HEK293 (cell line): ENCODE measurements around the gene EVC.

Source experiments
- CTCF ChIA-PET: fragments of 350-600 bp; formaldehyde crosslinking; extraction: SDS; loops from one replicate; lab custom pipeline; 2021; ENCODE audit warnings: antibody characterized with exemption; lab: Yijun Ruan, JAX
- POLR2A ChIA-PET: fragments of 300-600 bp; formaldehyde crosslinking; extraction: SDS; loops from one replicate; lab custom pipeline; 2020; ENCODE audit warnings: antibody characterized with exemption, inconsistent platforms; lab: Yijun Ruan, JAX
- H3K27ac ChIP-seq: fragments of 200-500 bp; sonication (Bioruptor generic); 2 replicates; pipeline ENCODE4 v1.5.1; 2014; ENCODE audit warnings: low read depth, low read length, control low read depth, inconsistent platforms; ENCODE audit errors: extremely low read depth
- H3K36me3 ChIP-seq, 2 experiments: fragments of 200-500 bp in 1 of 2; sonication (Bioruptor generic) in 1 of 2; 1 replicate in 1 of 2; 2 replicates in 1 of 2; pipeline ENCODE4 v1.5.1; 2014 to 2017; ENCODE audit warnings: inconsistent platforms in 2 of 2, low read length in 2 of 2; ENCODE audit not compliant: control insufficient read depth in 2 of 2, insufficient read depth in 1 of 2
- H3K4me1 ChIP-seq: fragments of 200-500 bp; sonication (Bioruptor generic); 2 replicates; pipeline ENCODE4 v1.5.1; 2014; ENCODE audit warnings: mild to moderate bottlenecking, low read length, inconsistent platforms; ENCODE audit not compliant: control insufficient read depth, insufficient read depth
- H3K4me3 ChIP-seq: 2 replicates; pipeline ENCODE4 v1.5.1; 2011; ENCODE audit warnings: low read depth, mild to moderate bottlenecking, control low read depth, low read length, moderate library complexity
- H3K9me3 ChIP-seq: fragments of 200-500 bp; sonication (Bioruptor generic); 2 replicates; pipeline ENCODE4 v1.5.1; 2014; ENCODE audit warnings: low read depth, low read length, inconsistent platforms; ENCODE audit not compliant: control insufficient read depth, insufficient read depth
- IKZF3 ChIP-seq: fragments of 450-650 bp; IDR thresholded peaks from 2 replicates; pipeline ENCODE4 v1.5.0; 2018; ENCODE audit warnings: missing biosample characterization, mild to moderate bottlenecking, missing genetic modification characterization, moderate library complexity
- KLF1 ChIP-seq: fragments of 450-650 bp; formaldehyde crosslinking; IDR thresholded peaks from 2 replicates; pipeline ENCODE4 v1.5.1; 2016; ENCODE audit warnings: missing biosample characterization, missing genetic modification characterization
- SP3 ChIP-seq: fragments of 450-650 bp; formaldehyde crosslinking; IDR thresholded peaks from 2 replicates; pipeline ENCODE4 v1.5.1; 2016; ENCODE audit warnings: missing biosample characterization, missing genetic modification characterization
- WT1 ChIP-seq: fragments of 450-650 bp; formaldehyde crosslinking; IDR thresholded peaks from 2 replicates; pipeline ENCODE4 v1.5.1; 2016; ENCODE audit warnings: missing biosample characterization, missing genetic modification characterization
- ZFHX2 ChIP-seq: fragments of 450-650 bp; formaldehyde crosslinking; conservative IDR thresholded peaks from 2 replicates; pipeline ENCODE4 v1.5.1; 2016; ENCODE audit warnings: missing biosample characterization, missing genetic modification characterization
- ZFP69B ChIP-seq: fragments of 450-650 bp; formaldehyde crosslinking; IDR thresholded peaks from 2 replicates; pipeline ENCODE4 v1.5.1; 2016; ENCODE audit warnings: missing biosample characterization, missing genetic modification characterization
- ZNF121 ChIP-seq: fragments of 450-650 bp; formaldehyde crosslinking; IDR thresholded peaks from 2 replicates; pipeline ENCODE4 v1.5.1; 2016; ENCODE audit warnings: missing biosample characterization, missing genetic modification characterization
- ZNF2 ChIP-seq: fragments of 450-650 bp; formaldehyde crosslinking; IDR thresholded peaks from 2 replicates; pipeline ENCODE4 v1.5.1; 2016; ENCODE audit warnings: missing biosample characterization, missing genetic modification characterization
- ZNF202 ChIP-seq: fragments of 450-650 bp; formaldehyde crosslinking; IDR thresholded peaks from 2 replicates; pipeline ENCODE4 v1.5.1; 2016; ENCODE audit warnings: missing biosample characterization, missing genetic modification characterization, borderline replicate concordance
- ZNF266 ChIP-seq: fragments of 450-650 bp; formaldehyde crosslinking; IDR thresholded peaks from 2 replicates; pipeline ENCODE4 v1.5.1; 2016; ENCODE audit warnings: missing biosample characterization, missing genetic modification characterization, low read depth
- ZNF324 ChIP-seq: fragments of 450-650 bp; formaldehyde crosslinking; IDR thresholded peaks from 2 replicates; pipeline ENCODE4 v1.5.1; 2016; ENCODE audit warnings: missing biosample characterization, missing genetic modification characterization
- ZNF366 ChIP-seq: fragments of 450-650 bp; formaldehyde crosslinking; conservative IDR thresholded peaks from 2 replicates; pipeline ENCODE4 v1.5.1; 2016; ENCODE audit warnings: missing biosample characterization, missing genetic modification characterization
- ZNF571 ChIP-seq: fragments of 450-650 bp; formaldehyde crosslinking; IDR thresholded peaks from 2 replicates; pipeline ENCODE4 v1.5.0; 2017; ENCODE audit warnings: missing biosample characterization, missing genetic modification characterization
- ZNF610 ChIP-seq: fragments of 450-650 bp; formaldehyde crosslinking; IDR thresholded peaks from 2 replicates; pipeline ENCODE4 v1.5.1; 2016; ENCODE audit warnings: missing biosample characterization, missing genetic modification characterization, borderline replicate concordance
- ZNF621 ChIP-seq: fragments of 450-650 bp; formaldehyde crosslinking; IDR thresholded peaks from 2 replicates; pipeline ENCODE4 v1.5.1; 2017; ENCODE audit warnings: missing biosample characterization, missing genetic modification characterization
- ZNF768 ChIP-seq: fragments of 450-650 bp; formaldehyde crosslinking; IDR thresholded peaks from 2 replicates; pipeline ENCODE4 v1.5.1; 2018; ENCODE audit warnings: missing biosample characterization, mild to moderate bottlenecking, missing genetic modification characterization
- ZNF776 ChIP-seq: fragments of 450-650 bp; formaldehyde crosslinking; IDR thresholded peaks from 2 replicates; pipeline ENCODE4 v1.5.0; 2017; ENCODE audit warnings: missing biosample characterization, missing genetic modification characterization, borderline replicate concordance
- ZNF785 ChIP-seq: fragments of 450-650 bp; formaldehyde crosslinking; IDR thresholded peaks from 2 replicates; pipeline ENCODE4 v1.5.1; 2016; ENCODE audit warnings: missing biosample characterization, missing genetic modification characterization
- ZSCAN30 ChIP-seq: fragments of 450-650 bp; IDR thresholded peaks from 2 replicates; pipeline ENCODE4 v1.5.1; 2018; ENCODE audit warnings: missing biosample characterization, mild to moderate bottlenecking, missing genetic modification characterization, moderate library complexity
- TF ChIP-seq, protein P1 (sequence below): fragments of 450-650 bp; formaldehyde crosslinking; IDR thresholded peaks from 2 replicates; pipeline ENCODE4 v1.5.1; 2016; ENCODE audit warnings: missing biosample characterization, missing genetic modification characterization, low read depth
- TF ChIP-seq, protein P2 (sequence below): fragments of 450-650 bp; IDR thresholded peaks from 2 replicates; pipeline ENCODE4 v1.5.1; 2018; ENCODE audit warnings: missing biosample characterization, missing genetic modification characterization
- TF ChIP-seq, protein P3 (sequence below): fragments of 450-650 bp; formaldehyde crosslinking; IDR thresholded peaks from 2 replicates; pipeline ENCODE4 v1.5.1; 2017; ENCODE audit warnings: missing biosample characterization, missing genetic modification characterization
- TF ChIP-seq, protein P4 (sequence below): fragments of 450-650 bp; formaldehyde crosslinking; IDR thresholded peaks from 2 replicates; pipeline ENCODE4 v1.5.1; 2016; ENCODE audit warnings: missing biosample characterization, missing genetic modification characterization
- TF ChIP-seq, protein P5 (sequence below): fragments of 450-650 bp; formaldehyde crosslinking; IDR thresholded peaks from 2 replicates; pipeline ENCODE4 v1.5.1; 2016; ENCODE audit warnings: missing biosample characterization, missing genetic modification characterization

The EVC gene

DNA sequence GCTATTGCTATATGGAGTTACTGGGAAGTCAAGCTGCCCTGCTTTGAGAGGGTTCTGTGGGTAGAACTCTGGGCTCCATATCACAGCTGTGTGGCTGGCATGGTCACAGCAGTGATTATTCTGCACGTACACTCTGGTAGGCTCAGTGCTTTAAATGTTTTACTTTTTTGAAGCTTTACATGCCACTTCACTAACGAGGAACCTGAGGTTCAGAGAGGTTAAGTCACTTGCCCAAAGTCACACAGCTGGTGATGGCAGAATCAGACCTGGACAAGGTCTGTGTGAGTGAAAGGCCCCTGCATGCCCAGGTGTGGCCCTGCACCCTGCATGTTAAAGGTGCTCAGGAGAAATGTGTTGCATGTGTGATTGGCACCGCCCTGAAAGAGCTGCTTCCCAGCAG, 24.5 kb downstream of the EVC start:
- H3K4me3 ChIP-seq, result no peak overlapping the region
- ChIA-PET CTCF (interaction anchor here (0.6 to 1.3 kb wide), 2 partner anchors 10 to 78 kb away, joined by 3 read pairs; no protein-coding TSS in a partner anchor), POLR2A (no interaction called here)
- H3K27ac ChIP-seq, result no peak overlapping the region
- no peaks in the 10 kb centered on the region for H3K9me3 ChIP-seq
- TF ChIP-seq ZNF768 (tag by site-specific recombination) (0 out of 2 replicates have a peak, but pooled peaks have one; percentile 54), SP3 (tag by site-specific recombination) (no peak)
- no peaks in the 10 kb centered on the region for H3K4me1 ChIP-seq
- H3K36me3 ChIP-seq, result peaks cover 0 to 58% of the 10 kb centered on the region in 2 experiments; a peak in 2 of 3 replicates

DNA sequence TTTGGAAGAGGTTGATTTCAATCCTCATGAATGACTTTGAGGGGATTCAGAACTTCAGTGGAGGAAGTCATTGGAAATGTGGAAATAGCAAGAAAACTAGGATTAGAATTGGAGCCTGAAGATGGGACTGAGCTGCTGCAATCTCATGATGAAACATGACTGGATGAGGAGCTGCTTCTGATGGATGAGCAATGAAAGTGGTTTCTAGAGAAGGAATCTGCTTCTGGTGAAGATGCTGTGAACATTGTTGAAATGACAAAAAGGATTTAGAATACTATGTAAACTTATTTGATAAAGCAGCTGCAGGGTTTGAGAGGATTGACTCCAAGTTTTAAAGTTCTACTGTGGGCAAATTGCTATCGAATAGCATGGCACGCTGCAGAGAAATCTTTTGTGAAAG, 27.1 kb downstream of the EVC start:
- POLR2A ChIA-PET, result no interaction called here

DNA sequence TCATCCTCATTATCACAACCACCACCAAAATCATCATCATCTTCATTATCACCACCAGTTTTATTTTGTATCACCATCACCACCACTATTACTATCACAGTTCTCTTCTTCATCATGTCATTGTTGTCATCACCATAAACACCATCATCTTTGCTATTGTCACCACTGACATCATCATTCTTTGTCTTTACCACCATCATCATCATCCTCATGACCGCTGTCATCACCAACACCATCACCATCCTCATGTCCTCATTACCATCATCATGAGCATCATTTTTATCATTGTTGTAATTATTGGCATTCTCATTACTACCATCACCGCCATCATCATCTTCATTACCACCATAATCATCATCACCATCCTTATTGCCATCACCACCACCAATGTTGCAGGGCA, 31.4 kb downstream of the EVC start:
- CTCF ChIA-PET, result interaction anchor here (0.6 kb wide), 1 partner anchor 602 kb away, joined by 3 read pairs; no protein-coding TSS in a partner anchor
- Histone ChIP-seq H3K36me3 (peaks cover 4 to 52% of the 10 kb centered on the region in 2 experiments; a peak in 1 of 3 replicates), H3K4me1 (no peaks in the 10 kb centered on the region), H3K9me3 (no peaks in the 10 kb centered on the region), H3K27ac (no peak overlapping the region), H3K4me3 (no peak overlapping the region)
- no peak for TF ChIP-seq ZFHX2 (tag by site-specific recombination)
- TF ChIP-seq, protein P1, sequence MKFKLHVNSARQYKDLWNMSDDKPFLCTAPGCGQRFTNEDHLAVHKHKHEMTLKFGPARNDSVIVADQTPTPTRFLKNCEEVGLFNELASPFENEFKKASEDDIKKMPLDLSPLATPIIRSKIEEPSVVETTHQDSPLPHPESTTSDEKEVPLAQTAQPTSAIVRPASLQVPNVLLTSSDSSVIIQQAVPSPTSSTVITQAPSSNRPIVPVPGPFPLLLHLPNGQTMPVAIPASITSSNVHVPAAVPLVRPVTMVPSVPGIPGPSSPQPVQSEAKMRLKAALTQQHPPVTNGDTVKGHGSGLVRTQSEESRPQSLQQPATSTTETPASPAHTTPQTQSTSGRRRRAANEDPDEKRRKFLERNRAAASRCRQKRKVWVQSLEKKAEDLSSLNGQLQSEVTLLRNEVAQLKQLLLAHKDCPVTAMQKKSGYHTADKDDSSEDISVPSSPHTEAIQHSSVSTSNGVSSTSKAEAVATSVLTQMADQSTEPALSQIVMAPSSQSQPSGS (tag by site-specific recombination), result peak; percentile 58
- TF ChIP-seq ZNF621 (tag by site-specific recombination), result no peak
- TF ChIP-seq ZNF571 (tag by site-specific recombination), result no peak
- TF ChIP-seq IKZF3, result no peak
- TF ChIP-seq, protein P2, sequence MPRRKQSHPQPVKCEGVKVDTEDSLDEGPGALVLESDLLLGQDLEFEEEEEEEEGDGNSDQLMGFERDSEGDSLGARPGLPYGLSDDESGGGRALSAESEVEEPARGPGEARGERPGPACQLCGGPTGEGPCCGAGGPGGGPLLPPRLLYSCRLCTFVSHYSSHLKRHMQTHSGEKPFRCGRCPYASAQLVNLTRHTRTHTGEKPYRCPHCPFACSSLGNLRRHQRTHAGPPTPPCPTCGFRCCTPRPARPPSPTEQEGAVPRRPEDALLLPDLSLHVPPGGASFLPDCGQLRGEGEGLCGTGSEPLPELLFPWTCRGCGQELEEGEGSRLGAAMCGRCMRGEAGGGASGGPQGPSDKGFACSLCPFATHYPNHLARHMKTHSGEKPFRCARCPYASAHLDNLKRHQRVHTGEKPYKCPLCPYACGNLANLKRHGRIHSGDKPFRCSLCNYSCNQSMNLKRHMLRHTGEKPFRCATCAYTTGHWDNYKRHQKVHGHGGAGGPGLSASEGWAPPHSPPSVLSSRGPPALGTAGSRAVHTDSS (tag by site-specific recombination), result peak; percentile 74
- TF ChIP-seq ZNF324 (tag by site-specific recombination), result no peak
- no peak for TF ChIP-seq ZFP69B (tag by site-specific recombination)
- no peak for TF ChIP-seq ZNF776 (tag by site-specific recombination)
- POLR2A ChIA-PET, result no interaction called here

More for the DNA sequence above, 27.1 kb downstream of the EVC start:
- TF ChIP-seq WT1 (tag by site-specific recombination) (no peak), ZNF266 (tag by site-specific recombination) (no peak), ZNF202 (tag by site-specific recombination) (no peak), ZNF366 (no peak), ZNF785 (tag by site-specific recombination) (no peak), KLF1 (tag by site-specific recombination) (no peak), ZSCAN30 (tag by site-specific recombination) (no peak), ZNF2 (tag by site-specific recombination) (no peak), ZNF121 (tag by site-specific recombination) (no peak), ZNF610 (tag by site-specific recombination) (no peak)
- TF ChIP-seq, protein P3, sequence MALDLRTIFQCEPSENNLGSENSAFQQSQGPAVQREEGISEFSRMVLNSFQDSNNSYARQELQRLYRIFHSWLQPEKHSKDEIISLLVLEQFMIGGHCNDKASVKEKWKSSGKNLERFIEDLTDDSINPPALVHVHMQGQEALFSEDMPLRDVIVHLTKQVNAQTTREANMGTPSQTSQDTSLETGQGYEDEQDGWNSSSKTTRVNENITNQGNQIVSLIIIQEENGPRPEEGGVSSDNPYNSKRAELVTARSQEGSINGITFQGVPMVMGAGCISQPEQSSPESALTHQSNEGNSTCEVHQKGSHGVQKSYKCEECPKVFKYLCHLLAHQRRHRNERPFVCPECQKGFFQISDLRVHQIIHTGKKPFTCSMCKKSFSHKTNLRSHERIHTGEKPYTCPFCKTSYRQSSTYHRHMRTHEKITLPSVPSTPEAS (tag by site-specific recombination), result no peak
- TF ChIP-seq, protein P4, sequence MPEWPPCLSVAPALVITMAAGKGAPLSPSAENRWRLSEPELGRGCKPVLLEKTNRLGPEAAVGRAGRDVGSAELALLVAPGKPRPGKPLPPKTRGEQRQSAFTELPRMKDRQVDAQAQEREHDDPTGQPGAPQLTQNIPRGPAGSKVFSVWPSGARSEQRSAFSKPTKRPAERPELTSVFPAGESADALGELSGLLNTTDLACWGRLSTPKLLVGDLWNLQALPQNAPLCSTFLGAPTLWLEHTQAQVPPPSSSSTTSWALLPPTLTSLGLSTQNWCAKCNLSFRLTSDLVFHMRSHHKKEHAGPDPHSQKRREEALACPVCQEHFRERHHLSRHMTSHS (tag by site-specific recombination), result no peak
- TF ChIP-seq, protein P5, sequence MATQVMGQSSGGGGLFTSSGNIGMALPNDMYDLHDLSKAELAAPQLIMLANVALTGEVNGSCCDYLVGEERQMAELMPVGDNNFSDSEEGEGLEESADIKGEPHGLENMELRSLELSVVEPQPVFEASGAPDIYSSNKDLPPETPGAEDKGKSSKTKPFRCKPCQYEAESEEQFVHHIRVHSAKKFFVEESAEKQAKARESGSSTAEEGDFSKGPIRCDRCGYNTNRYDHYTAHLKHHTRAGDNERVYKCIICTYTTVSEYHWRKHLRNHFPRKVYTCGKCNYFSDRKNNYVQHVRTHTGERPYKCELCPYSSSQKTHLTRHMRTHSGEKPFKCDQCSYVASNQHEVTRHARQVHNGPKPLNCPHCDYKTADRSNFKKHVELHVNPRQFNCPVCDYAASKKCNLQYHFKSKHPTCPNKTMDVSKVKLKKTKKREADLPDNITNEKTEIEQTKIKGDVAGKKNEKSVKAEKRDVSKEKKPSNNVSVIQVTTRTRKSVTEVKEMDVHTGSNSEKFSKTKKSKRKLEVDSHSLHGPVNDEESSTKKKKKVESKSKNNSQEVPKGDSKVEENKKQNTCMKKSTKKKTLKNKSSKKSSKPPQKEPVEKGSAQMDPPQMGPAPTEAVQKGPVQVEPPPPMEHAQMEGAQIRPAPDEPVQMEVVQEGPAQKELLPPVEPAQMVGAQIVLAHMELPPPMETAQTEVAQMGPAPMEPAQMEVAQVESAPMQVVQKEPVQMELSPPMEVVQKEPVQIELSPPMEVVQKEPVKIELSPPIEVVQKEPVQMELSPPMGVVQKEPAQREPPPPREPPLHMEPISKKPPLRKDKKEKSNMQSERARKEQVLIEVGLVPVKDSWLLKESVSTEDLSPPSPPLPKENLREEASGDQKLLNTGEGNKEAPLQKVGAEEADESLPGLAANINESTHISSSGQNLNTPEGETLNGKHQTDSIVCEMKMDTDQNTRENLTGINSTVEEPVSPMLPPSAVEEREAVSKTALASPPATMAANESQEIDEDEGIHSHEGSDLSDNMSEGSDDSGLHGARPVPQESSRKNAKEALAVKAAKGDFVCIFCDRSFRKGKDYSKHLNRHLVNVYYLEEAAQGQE (tag by site-specific recombination), result no peak
- CTCF ChIA-PET, result no interaction called here
- Histone ChIP-seq H3K27ac (no peak overlapping the region), H3K4me1 (no peaks in the 10 kb centered on the region), H3K36me3 (peaks cover 4 to 46% of the 10 kb centered on the region in 2 experiments; a peak in 1 of 3 replicates), H3K9me3 (no peaks in the 10 kb centered on the region), H3K4me3 (no peak overlapping the region)
